ENCODE data around the gene CCDC169. TPM values are rescaled to one million over a fixed set of nuclear protein-coding genes. Genes with fewer than 3 reads are reported as not detected.

CCDC169 gene
- total and polyA plus RNA-seq, 4 donors: 0.14 to 3.4 (median 0.81) TPM

GRCh38 chr13:36341718-36342117 is 44.1 kb upstream of the CCDC169 start:
- TF ChIP-seq CTCF (IDR thresholded peaks at IDR 0.05; ENCODE audit: control extremely low read depth, extremely low read depth): no peak
- Histone ChIP-seq H3K9me3 (ENCODE audit: control insufficient read depth in 4 of 4, insufficient read depth in 3 of 4, low read length in 3 of 4) (no peaks in the 10 kb centered on the region), H3K4me1 (ENCODE audit: control insufficient read depth in 5 of 5, insufficient read depth in 5 of 5, low read length in 5 of 5) (peaks cover 0 to 10% (median 0%) of the 10 kb centered on the region in 5 donors), H3K4me3 (no peak overlapping the region), H3K27me3 (ENCODE audit: control insufficient read depth in 3 of 3, insufficient read depth in 3 of 3, low read length in 2 of 3) (no peaks in the 10 kb centered on the region), H3K36me3 (ENCODE audit: control insufficient read depth in 4 of 4, insufficient read depth in 4 of 4, low read length in 4 of 4) (no peaks in the 10 kb centered on the region), H3K9ac (ENCODE audit: insufficient read depth in 1 of 2, low read length in 2 of 2) (no peak overlapping the region), H3K27ac (ENCODE audit: low read depth in 1 of 2, low read length in 1 of 2) (no peak overlapping the region)
- 42 to 68% methylated on average over 1 of the region's 1 CpG for WGBS, 2 donors
- no peak for DNase-seq
- ATAC-seq (ENCODE audit: insufficient read depth, low FRiP score): no peak

- H3K27me3 ChIP-seq (ENCODE audit: control insufficient read depth in 3 of 3, insufficient read depth in 3 of 3, low read length in 2 of 3): no peaks in the 10 kb centered on the region
- no peaks in the 10 kb centered on the region for H3K9me3 ChIP-seq (ENCODE audit: control insufficient read depth in 4 of 4, insufficient read depth in 3 of 4, low read length in 3 of 4)
- no peak overlapping the region for H3K4me3 ChIP-seq
- ATAC-seq (ENCODE audit: insufficient read depth, low FRiP score) (no peak), DNase-seq (no peak)
- no peak overlapping the region for H3K9ac ChIP-seq (ENCODE audit: insufficient read depth in 1 of 2, low read length in 2 of 2)
- WGBS, 2 donors: 93 to 94% methylated on average over 4 of the region's 4 CpGs
- H3K27ac ChIP-seq (ENCODE audit: low read depth in 1 of 2, low read length in 1 of 2): no peak overlapping the region
- peaks cover 0 to 13% (median 0%) of the 10 kb centered on the region in 5 donors for H3K4me1 ChIP-seq (ENCODE audit: control insufficient read depth in 5 of 5, insufficient read depth in 5 of 5, low read length in 5 of 5)
- no peak for TF ChIP-seq CTCF (IDR thresholded peaks at IDR 0.05; ENCODE audit: control extremely low read depth, extremely low read depth)
- peaks cover 4 to 6% (median 5%) of the 10 kb centered on the region in 4 donors for H3K36me3 ChIP-seq (ENCODE audit: control insufficient read depth in 4 of 4, insufficient read depth in 4 of 4, low read length in 4 of 4)
These were observed 42.1 kb upstream of the CCDC169 start for GRCh38 chr13:36339600-36340155.

GRCh38 chr13:36337938-36338641 is 40.5 kb upstream of the CCDC169 start:
- Histone ChIP-seq H3K9ac (ENCODE audit: insufficient read depth in 1 of 2, low read length in 2 of 2) (no peak overlapping the region), H3K4me1 (ENCODE audit: control insufficient read depth in 5 of 5, insufficient read depth in 5 of 5, low read length in 5 of 5) (peaks cover 0 to 17% (median 0%) of the 10 kb centered on the region in 5 donors), H3K4me3 (no peak overlapping the region), H3K27ac (ENCODE audit: low read depth in 1 of 2, low read length in 1 of 2) (no peak overlapping the region), H3K9me3 (ENCODE audit: control insufficient read depth in 4 of 4, insufficient read depth in 3 of 4, low read length in 3 of 4) (no peaks in the 10 kb centered on the region), H3K36me3 (ENCODE audit: control insufficient read depth in 4 of 4, insufficient read depth in 4 of 4, low read length in 4 of 4) (peaks cover 4 to 7% (median 6%) of the 10 kb centered on the region in 4 donors), H3K27me3 (ENCODE audit: control insufficient read depth in 3 of 3, insufficient read depth in 3 of 3, low read length in 2 of 3) (no peaks in the 10 kb centered on the region)
- ATAC-seq (ENCODE audit: insufficient read depth, low FRiP score) (no peak), DNase-seq (no peak)
- 82 to 91% methylated on average over 3 of the region's 3 CpGs for WGBS, 2 donors
- TF ChIP-seq CTCF (IDR thresholded peaks at IDR 0.05; ENCODE audit: control extremely low read depth, extremely low read depth): no peak

All from lung (tissue), 12 donors.